H9 (cell line): ENCODE results near the gene PSMB1. TPM values are rescaled to one million over a fixed set of nuclear protein-coding genes. Genes with fewer than 3 reads are reported as not detected.

Source experiments
- DNase-seq: peaks from one replicate; pipeline ENCODE4 v3.0.0-alpha.2; 2017
- H2AFZ ChIP-seq: one replicate; pipeline ENCODE4 v1.6.1; 2013; ENCODE audit warnings: mild to moderate bottlenecking, low read length, control low read depth, moderate library complexity
- H2AK5ac ChIP-seq: 2 replicates; pipeline ENCODE4 v1.6.1; 2013; ENCODE audit warnings: low read length, control low read depth, mixed read lengths; ENCODE audit not compliant: insufficient read length
- H2BK120ac ChIP-seq: one replicate; pipeline ENCODE4 v1.6.1; 2013; ENCODE audit warnings: low read depth, mild to moderate bottlenecking, low read length, control low read depth, inconsistent platforms; ENCODE audit not compliant: poor library complexity, severe bottlenecking
- H2BK12ac ChIP-seq: 2 replicates; pipeline ENCODE4 v1.6.1; 2013; ENCODE audit warnings: low read length, control low read depth, mixed read lengths, low read depth; ENCODE audit not compliant: insufficient read length
- H2BK15ac ChIP-seq: 2 replicates; pipeline ENCODE4 v1.6.1; 2013; ENCODE audit warnings: low read depth, low read length, control low read depth
- H2BK20ac ChIP-seq: one replicate; pipeline ENCODE4 v1.6.1; 2013; ENCODE audit warnings: low read depth, mild to moderate bottlenecking, low read length, control low read depth, inconsistent platforms; ENCODE audit not compliant: poor library complexity, severe bottlenecking
- H2BK5ac ChIP-seq: 2 replicates; pipeline ENCODE4 v1.6.1; 2013; ENCODE audit warnings: low read length, control low read depth, mixed read lengths; ENCODE audit not compliant: insufficient read length
- H3K14ac ChIP-seq: 2 replicates; pipeline ENCODE4 v1.6.1; 2013; ENCODE audit warnings: low read length, control low read depth; ENCODE audit not compliant: insufficient read depth
- H3K18ac ChIP-seq: 2 replicates; pipeline ENCODE4 v1.6.1; 2013; ENCODE audit warnings: low read depth, mild to moderate bottlenecking, mixed read lengths, low read length, control low read depth; ENCODE audit not compliant: insufficient read length
- H3K23ac ChIP-seq: 2 replicates; pipeline ENCODE4 v1.6.1; 2013; ENCODE audit warnings: low read length, control low read depth, mixed read lengths, low read depth; ENCODE audit not compliant: insufficient read length
- H3K23me2 ChIP-seq: 2 replicates; pipeline ENCODE4 v1.6.1; 2013; ENCODE audit warnings: low read depth, mild to moderate bottlenecking, mixed read lengths, low read length, control low read depth; ENCODE audit not compliant: insufficient read length, poor library complexity, severe bottlenecking
- H3K27ac ChIP-seq: 2 replicates; pipeline ENCODE4 v1.5.1; 2013; ENCODE audit warnings: low read length, control low read depth, mixed read lengths, low read depth; ENCODE audit not compliant: insufficient read length
- H3K27me3 ChIP-seq: 2 replicates; pipeline ENCODE4 v1.6.1; 2013; ENCODE audit warnings: low read length, control low read depth, inconsistent platforms; ENCODE audit not compliant: insufficient read depth
- H3K4ac ChIP-seq: 2 replicates; pipeline ENCODE4 v1.6.1; 2013; ENCODE audit warnings: low read depth, mild to moderate bottlenecking, control low read depth, inconsistent platforms, low read length, moderate library complexity
- H3K4me1 ChIP-seq: 2 replicates; pipeline ENCODE4 v1.6.1; 2013; ENCODE audit warnings: low read length, control low read depth, inconsistent platforms; ENCODE audit not compliant: insufficient read depth
- H3K4me2 ChIP-seq: 2 replicates; pipeline ENCODE4 v1.6.1; 2013; ENCODE audit warnings: low read length, control low read depth, mixed read lengths; ENCODE audit not compliant: insufficient read length, insufficient read depth
- H3K56ac ChIP-seq: 2 replicates; pipeline ENCODE4 v1.6.1; 2013; ENCODE audit warnings: low read depth, mild to moderate bottlenecking, mixed read lengths, low read length, control low read depth; ENCODE audit not compliant: insufficient read length
- H3K79me1 ChIP-seq: 2 replicates; pipeline ENCODE4 v1.6.1; 2013; ENCODE audit warnings: low read depth, mild to moderate bottlenecking, moderate library complexity, low read length, control low read depth, inconsistent platforms; ENCODE audit not compliant: insufficient read depth, poor library complexity, severe bottlenecking
- H3K79me2 ChIP-seq: 2 replicates; pipeline ENCODE4 v1.6.1; 2013; ENCODE audit warnings: low read length, control low read depth, inconsistent platforms; ENCODE audit not compliant: insufficient read depth
- H3K9ac ChIP-seq: 2 replicates; pipeline ENCODE4 v1.6.1; 2013; ENCODE audit warnings: low read length, control low read depth, mixed read lengths; ENCODE audit not compliant: insufficient read length; ENCODE audit errors: extremely low read depth
- H3K9me3 ChIP-seq: one replicate; pipeline ENCODE4 v1.6.1; 2013; ENCODE audit warnings: low read depth, low read length, inconsistent platforms; ENCODE audit not compliant: control insufficient read depth
- H3T11ph ChIP-seq: one replicate; pipeline ENCODE4 v1.6.1; 2013; ENCODE audit warnings: mild to moderate bottlenecking, low read length, control low read depth, inconsistent platforms
- H4K20me1 ChIP-seq: one replicate; pipeline ENCODE4 v1.6.1; 2013; ENCODE audit not compliant: control insufficient read depth, insufficient read length, insufficient read depth
- H4K5ac ChIP-seq: 2 replicates; pipeline ENCODE4 v1.6.1; 2013; ENCODE audit warnings: low read depth, mild to moderate bottlenecking, mixed read lengths, low read length, control low read depth; ENCODE audit not compliant: insufficient read length
- H4K8ac ChIP-seq: replicated peaks from 2 replicates; pipeline ENCODE4 v1.6.1; 2013; ENCODE audit warnings: low read length, control low read depth, mixed read lengths, low read depth; ENCODE audit not compliant: insufficient read length
- H4K91ac ChIP-seq: 2 replicates; pipeline ENCODE4 v1.6.1; 2013; ENCODE audit warnings: low read depth, mild to moderate bottlenecking, moderate library complexity, mixed read lengths, low read length, control low read depth; ENCODE audit not compliant: insufficient read length
- H3K27ac Mint-ChIP-seq, 3 experiments: 2 replicates in 2 of 3; 3 replicates in 1 of 3; pipeline ENCODE4 v1.8.0; 2020 to 2021; ENCODE audit warnings: mixed read lengths in 3 of 3, mild to moderate bottlenecking in 1 of 3, moderate library complexity in 1 of 3
- H3K27me3 Mint-ChIP-seq: 2 replicates; pipeline ENCODE4 v1.8.0; 2021; ENCODE audit warnings: low read depth, mild to moderate bottlenecking, moderate library complexity, mixed read lengths
- H3K36me3 Mint-ChIP-seq, 3 experiments: 2 replicates in 2 of 3; 3 replicates in 1 of 3; pipeline ENCODE4 v1.8.0; 2020 to 2021; ENCODE audit warnings: low read depth in 3 of 3, mixed read lengths in 3 of 3; ENCODE audit not compliant: insufficient read depth in 1 of 3
- H3K4me1 Mint-ChIP-seq, 2 experiments: 2 replicates each; pipeline ENCODE4 v1.8.0; 2020; ENCODE audit warnings: mixed read lengths in 2 of 2
- H3K4me3 Mint-ChIP-seq, 2 experiments: 2 replicates in 1 of 2; 3 replicates in 1 of 2; pipeline ENCODE4 v1.8.0; 2020 to 2021; ENCODE audit warnings: mild to moderate bottlenecking in 2 of 2, mixed read lengths in 2 of 2, moderate library complexity in 1 of 2
- H3K9me3 Mint-ChIP-seq, 2 experiments: 2 replicates in 1 of 2; 3 replicates in 1 of 2; pipeline ENCODE4 v1.8.0; 2020; ENCODE audit warnings: mild to moderate bottlenecking in 2 of 2, mixed read lengths in 2 of 2, moderate library complexity in 1 of 2
- CTCF ChIP-seq: fragments of 200-600 bp; sonication (generic); conservative IDR thresholded peaks from 3 replicates; pipeline ENCODE4 v1.8.0; 2021; ENCODE audit warnings: antibody characterized with exemption, mild to moderate bottlenecking
- WGBS: extraction: QIAGEN DNeasy Blood & Tissue Kit; methylation state at CpG from one replicate; pipeline ENCODE4 v1.1.7; 2013; ENCODE audit warnings: missing lambda C conversion rate, low lambda C conversion rate, mixed read lengths; ENCODE audit not compliant: insufficient read length; ENCODE audit errors: extremely low coverage; 5-methylcytosine and 5-hydroxymethylcytosine counted together
- total RNA-seq: library from RNA; stranded (reverse); gene quantifications from 2 replicates; pipeline ENCODE4 v1.2.1, GENCODE V29; 2021

The PSMB1 gene
- total RNA-seq, 1 experiment from 2014 or later = 245 TPM

GRCh38 chr6:170490259-170490658 lies 62.8 kb downstream of the PSMB1 start:
- TF ChIP-seq CTCF = no peak
- H3K23ac ChIP-seq = no peak overlapping the region

More at GRCh38 chr6:170490259-170490658, 62.8 kb downstream of the PSMB1 start:
- Histone ChIP-seq H3K27ac (no peak overlapping the region), H4K20me1 (no peaks in the 10 kb centered on the region), H3K79me1 (no peaks in the 10 kb centered on the region), H2BK15ac (no peak overlapping the region), H3K79me2 (no peaks in the 10 kb centered on the region), H3K4me1 (no peaks in the 10 kb centered on the region), H3K9ac (no peak overlapping the region), H3K9me3 (no peaks in the 10 kb centered on the region), H2AK5ac (no peak overlapping the region), H2BK5ac (no peak overlapping the region), H3K4me2 (no peak overlapping the region), H2BK12ac (no peak overlapping the region), H4K91ac (no peak overlapping the region), H2BK20ac (no peak overlapping the region), H3K14ac (no peak overlapping the region), H3T11ph (no peak overlapping the region), H3K27me3 (no peaks in the 10 kb centered on the region), H2BK120ac (no peak overlapping the region), H4K8ac (no peak overlapping the region), H2AFZ (no peak overlapping the region), H3K18ac (no peak overlapping the region), H3K4ac (no peak overlapping the region), H4K5ac (no peak overlapping the region), H3K23me2 (peaks cover 2% of the 10 kb centered on the region), H3K56ac (no peak overlapping the region)
- DNase-seq = no peak
- no peak overlapping the region for H3K4me3 Mint-ChIP-seq
- H3K4me1 Mint-ChIP-seq = peaks cover 6 to 9% of the 10 kb centered on the region in 2 experiments; a peak in 3 of 4 replicates
- peaks cover 15% of the 10 kb centered on the region for H3K27me3 Mint-ChIP-seq
- H3K9me3 Mint-ChIP-seq = no peaks in the 10 kb centered on the region
- no peaks in the 10 kb centered on the region; a peak in 1 of 7 replicates for H3K36me3 Mint-ChIP-seq
- WGBS = no CpG with 5 or more reads among the region's 4 CpGs
- no peak overlapping the region for H3K27ac Mint-ChIP-seq
